H9 (cell line): ENCODE measurements around the gene NOSIP. TPM values are rescaled to one million over a fixed set of nuclear protein-coding genes. Genes with fewer than 3 reads are reported as not detected.
A peak's percentile ranks its signal among the peaks of the same experiment; 100 is the strongest.

Experiments
- DNase-seq: peaks from one replicate; pipeline ENCODE4 v3.0.0-alpha.2; 2017
- H2AFZ ChIP-seq: one replicate; pipeline ENCODE4 v1.6.1; 2013; ENCODE audit warnings: mild to moderate bottlenecking, low read length, control low read depth, moderate library complexity
- H2AK5ac ChIP-seq: 2 replicates; pipeline ENCODE4 v1.6.1; 2013; ENCODE audit warnings: low read length, control low read depth, mixed read lengths; ENCODE audit not compliant: insufficient read length
- H2BK120ac ChIP-seq: one replicate; pipeline ENCODE4 v1.6.1; 2013; ENCODE audit warnings: low read depth, mild to moderate bottlenecking, low read length, control low read depth, inconsistent platforms; ENCODE audit not compliant: poor library complexity, severe bottlenecking
- H2BK12ac ChIP-seq: 2 replicates; pipeline ENCODE4 v1.6.1; 2013; ENCODE audit warnings: low read length, control low read depth, mixed read lengths, low read depth; ENCODE audit not compliant: insufficient read length
- H2BK15ac ChIP-seq: 2 replicates; pipeline ENCODE4 v1.6.1; 2013; ENCODE audit warnings: low read depth, low read length, control low read depth
- H2BK20ac ChIP-seq: one replicate; pipeline ENCODE4 v1.6.1; 2013; ENCODE audit warnings: low read depth, mild to moderate bottlenecking, low read length, control low read depth, inconsistent platforms; ENCODE audit not compliant: poor library complexity, severe bottlenecking
- H2BK5ac ChIP-seq: 2 replicates; pipeline ENCODE4 v1.6.1; 2013; ENCODE audit warnings: low read length, control low read depth, mixed read lengths; ENCODE audit not compliant: insufficient read length
- H3K14ac ChIP-seq: 2 replicates; pipeline ENCODE4 v1.6.1; 2013; ENCODE audit warnings: low read length, control low read depth; ENCODE audit not compliant: insufficient read depth
- H3K18ac ChIP-seq: 2 replicates; pipeline ENCODE4 v1.6.1; 2013; ENCODE audit warnings: low read depth, mild to moderate bottlenecking, mixed read lengths, low read length, control low read depth; ENCODE audit not compliant: insufficient read length
- H3K23ac ChIP-seq: 2 replicates; pipeline ENCODE4 v1.6.1; 2013; ENCODE audit warnings: low read length, control low read depth, mixed read lengths, low read depth; ENCODE audit not compliant: insufficient read length
- H3K23me2 ChIP-seq: 2 replicates; pipeline ENCODE4 v1.6.1; 2013; ENCODE audit warnings: low read depth, mild to moderate bottlenecking, mixed read lengths, low read length, control low read depth; ENCODE audit not compliant: insufficient read length, poor library complexity, severe bottlenecking
- H3K27ac ChIP-seq: 2 replicates; pipeline ENCODE4 v1.5.1; 2013; ENCODE audit warnings: low read length, control low read depth, mixed read lengths, low read depth; ENCODE audit not compliant: insufficient read length
- H3K27me3 ChIP-seq: 2 replicates; pipeline ENCODE4 v1.6.1; 2013; ENCODE audit warnings: low read length, control low read depth, inconsistent platforms; ENCODE audit not compliant: insufficient read depth
- H3K4ac ChIP-seq: 2 replicates; pipeline ENCODE4 v1.6.1; 2013; ENCODE audit warnings: low read depth, mild to moderate bottlenecking, control low read depth, inconsistent platforms, low read length, moderate library complexity
- H3K4me1 ChIP-seq: 2 replicates; pipeline ENCODE4 v1.6.1; 2013; ENCODE audit warnings: low read length, control low read depth, inconsistent platforms; ENCODE audit not compliant: insufficient read depth
- H3K4me2 ChIP-seq: 2 replicates; pipeline ENCODE4 v1.6.1; 2013; ENCODE audit warnings: low read length, control low read depth, mixed read lengths; ENCODE audit not compliant: insufficient read length, insufficient read depth
- H3K56ac ChIP-seq: 2 replicates; pipeline ENCODE4 v1.6.1; 2013; ENCODE audit warnings: low read depth, mild to moderate bottlenecking, mixed read lengths, low read length, control low read depth; ENCODE audit not compliant: insufficient read length
- H3K79me1 ChIP-seq: 2 replicates; pipeline ENCODE4 v1.6.1; 2013; ENCODE audit warnings: low read depth, mild to moderate bottlenecking, moderate library complexity, low read length, control low read depth, inconsistent platforms; ENCODE audit not compliant: insufficient read depth, poor library complexity, severe bottlenecking
- H3K79me2 ChIP-seq: 2 replicates; pipeline ENCODE4 v1.6.1; 2013; ENCODE audit warnings: low read length, control low read depth, inconsistent platforms; ENCODE audit not compliant: insufficient read depth
- H3K9ac ChIP-seq: 2 replicates; pipeline ENCODE4 v1.6.1; 2013; ENCODE audit warnings: low read length, control low read depth, mixed read lengths; ENCODE audit not compliant: insufficient read length; ENCODE audit errors: extremely low read depth
- H3K9me3 ChIP-seq: one replicate; pipeline ENCODE4 v1.6.1; 2013; ENCODE audit warnings: low read depth, low read length, inconsistent platforms; ENCODE audit not compliant: control insufficient read depth
- H3T11ph ChIP-seq: one replicate; pipeline ENCODE4 v1.6.1; 2013; ENCODE audit warnings: mild to moderate bottlenecking, low read length, control low read depth, inconsistent platforms
- H4K20me1 ChIP-seq: one replicate; pipeline ENCODE4 v1.6.1; 2013; ENCODE audit not compliant: control insufficient read depth, insufficient read length, insufficient read depth
- H4K5ac ChIP-seq: 2 replicates; pipeline ENCODE4 v1.6.1; 2013; ENCODE audit warnings: low read depth, mild to moderate bottlenecking, mixed read lengths, low read length, control low read depth; ENCODE audit not compliant: insufficient read length
- H4K8ac ChIP-seq: replicated peaks from 2 replicates; pipeline ENCODE4 v1.6.1; 2013; ENCODE audit warnings: low read length, control low read depth, mixed read lengths, low read depth; ENCODE audit not compliant: insufficient read length
- H4K91ac ChIP-seq: 2 replicates; pipeline ENCODE4 v1.6.1; 2013; ENCODE audit warnings: low read depth, mild to moderate bottlenecking, moderate library complexity, mixed read lengths, low read length, control low read depth; ENCODE audit not compliant: insufficient read length
- H3K27ac Mint-ChIP-seq, 3 experiments: 2 replicates in 2 of 3; 3 replicates in 1 of 3; pipeline ENCODE4 v1.8.0; 2020 to 2021; ENCODE audit warnings: mixed read lengths in 3 of 3, mild to moderate bottlenecking in 1 of 3, moderate library complexity in 1 of 3
- H3K27me3 Mint-ChIP-seq: 2 replicates; pipeline ENCODE4 v1.8.0; 2021; ENCODE audit warnings: low read depth, mild to moderate bottlenecking, moderate library complexity, mixed read lengths
- H3K36me3 Mint-ChIP-seq, 3 experiments: 2 replicates in 2 of 3; 3 replicates in 1 of 3; pipeline ENCODE4 v1.8.0; 2020 to 2021; ENCODE audit warnings: low read depth in 3 of 3, mixed read lengths in 3 of 3; ENCODE audit not compliant: insufficient read depth in 1 of 3
- H3K4me1 Mint-ChIP-seq, 2 experiments: 2 replicates each; pipeline ENCODE4 v1.8.0; 2020; ENCODE audit warnings: mixed read lengths in 2 of 2
- H3K4me3 Mint-ChIP-seq, 2 experiments: 2 replicates in 1 of 2; 3 replicates in 1 of 2; pipeline ENCODE4 v1.8.0; 2020 to 2021; ENCODE audit warnings: mild to moderate bottlenecking in 2 of 2, mixed read lengths in 2 of 2, moderate library complexity in 1 of 2
- H3K9me3 Mint-ChIP-seq, 2 experiments: 2 replicates in 1 of 2; 3 replicates in 1 of 2; pipeline ENCODE4 v1.8.0; 2020; ENCODE audit warnings: mild to moderate bottlenecking in 2 of 2, mixed read lengths in 2 of 2, moderate library complexity in 1 of 2
- WGBS: extraction: QIAGEN DNeasy Blood & Tissue Kit; methylation state at CpG from one replicate; pipeline ENCODE4 v1.1.7; 2013; ENCODE audit warnings: missing lambda C conversion rate, low lambda C conversion rate, mixed read lengths; ENCODE audit not compliant: insufficient read length; ENCODE audit errors: extremely low coverage; 5-methylcytosine and 5-hydroxymethylcytosine counted together
- total RNA-seq: library from RNA; stranded (reverse); gene quantifications from 2 replicates; pipeline ENCODE4 v1.2.1, GENCODE V29; 2021
- TF ChIP-seq, protein P1 (sequence below): fragments of 200-600 bp; sonication (generic); conservative IDR thresholded peaks from 3 replicates; pipeline ENCODE4 v1.8.0; 2021; ENCODE audit warnings: antibody characterized with exemption, mild to moderate bottlenecking

Gene NOSIP
- total RNA-seq, 1 experiment from 2014 or later = 78.4 TPM

DNA sequence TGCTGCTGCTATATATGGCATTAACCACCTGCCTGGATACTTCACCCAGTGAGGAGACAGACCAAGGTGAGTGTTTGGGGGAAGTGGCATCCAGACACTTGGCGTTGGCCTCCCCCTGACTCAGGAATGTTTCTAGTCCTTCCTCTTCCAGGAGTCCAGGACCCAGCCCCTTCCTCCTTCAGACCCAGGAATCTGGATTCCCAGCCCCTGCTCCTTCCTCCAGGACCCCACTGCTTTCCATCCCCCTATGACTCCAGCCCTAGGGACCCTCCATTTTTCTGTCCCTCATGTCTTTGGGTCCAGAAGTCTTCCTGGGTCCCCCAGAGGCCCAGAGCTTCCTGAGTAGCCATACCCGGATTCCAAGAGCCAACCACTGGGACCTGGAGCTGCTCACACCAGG, 2.9 kb upstream of the NOSIP start:
- H3K4me3 Mint-ChIP-seq = no peak overlapping the region
- Histone ChIP-seq H3K23ac (no peak overlapping the region), H3K79me2 (peaks cover 7% of the 10 kb centered on the region; the same call in 1 of the 2 replicates), H3K4ac (no peak overlapping the region), H2AFZ (no peak overlapping the region), H3K27ac (no peak overlapping the region), H3K9ac (no peak overlapping the region), H2BK20ac (no peak overlapping the region), H2BK120ac (no peak overlapping the region), H3K56ac (no peak overlapping the region), H2BK15ac (no peak overlapping the region), H3K27me3 (no peaks in the 10 kb centered on the region), H4K20me1 (no peaks in the 10 kb centered on the region), H3K18ac (no peak overlapping the region), H3K4me1 (no peaks in the 10 kb centered on the region), H4K5ac (no peak overlapping the region), H2AK5ac (no peak overlapping the region), H4K91ac (no peak overlapping the region), H3K79me1 (no peaks in the 10 kb centered on the region), H4K8ac (no peak overlapping the region), H2BK5ac (no peak overlapping the region), H3K14ac (no peak overlapping the region), H3T11ph (no peak overlapping the region), H3K4me2 (no peak overlapping the region), H3K9me3 (no peaks in the 10 kb centered on the region), H3K23me2 (peaks cover 10% of the 10 kb centered on the region), H2BK12ac (no peak overlapping the region)
- DNase-seq = no peak
- no CpG with 5 or more reads among the region's 2 CpGs for WGBS
- H3K36me3 Mint-ChIP-seq = no peaks in the 10 kb centered on the region
- H3K27ac Mint-ChIP-seq = peak overlapping the region in 2 of 3 experiments; percentile 49 to 79; a peak in 1 of 7 replicates
- H3K4me1 Mint-ChIP-seq = peaks cover 19 to 34% of the 10 kb centered on the region in 2 experiments
- H3K27me3 Mint-ChIP-seq = no peaks in the 10 kb centered on the region
- TF ChIP-seq, protein P1, sequence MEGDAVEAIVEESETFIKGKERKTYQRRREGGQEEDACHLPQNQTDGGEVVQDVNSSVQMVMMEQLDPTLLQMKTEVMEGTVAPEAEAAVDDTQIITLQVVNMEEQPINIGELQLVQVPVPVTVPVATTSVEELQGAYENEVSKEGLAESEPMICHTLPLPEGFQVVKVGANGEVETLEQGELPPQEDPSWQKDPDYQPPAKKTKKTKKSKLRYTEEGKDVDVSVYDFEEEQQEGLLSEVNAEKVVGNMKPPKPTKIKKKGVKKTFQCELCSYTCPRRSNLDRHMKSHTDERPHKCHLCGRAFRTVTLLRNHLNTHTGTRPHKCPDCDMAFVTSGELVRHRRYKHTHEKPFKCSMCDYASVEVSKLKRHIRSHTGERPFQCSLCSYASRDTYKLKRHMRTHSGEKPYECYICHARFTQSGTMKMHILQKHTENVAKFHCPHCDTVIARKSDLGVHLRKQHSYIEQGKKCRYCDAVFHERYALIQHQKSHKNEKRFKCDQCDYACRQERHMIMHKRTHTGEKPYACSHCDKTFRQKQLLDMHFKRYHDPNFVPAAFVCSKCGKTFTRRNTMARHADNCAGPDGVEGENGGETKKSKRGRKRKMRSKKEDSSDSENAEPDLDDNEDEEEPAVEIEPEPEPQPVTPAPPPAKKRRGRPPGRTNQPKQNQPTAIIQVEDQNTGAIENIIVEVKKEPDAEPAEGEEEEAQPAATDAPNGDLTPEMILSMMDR = no peak
- H3K9me3 Mint-ChIP-seq = no peaks in the 10 kb centered on the region; a peak in 1 of 5 replicates
